GM23248 (cell line): ENCODE measurements around the gene RNF138.

Experiments used
- EZH2 ChIP-seq: fragments of 200-600 bp; sonication (generic); IDR thresholded peaks from 2 replicates; pipeline ENCODE4 v1.6.1; 2018; ENCODE audit warnings: antibody characterized with exemption, mild to moderate bottlenecking; ENCODE audit not compliant: insufficient read depth, poor library complexity, severe bottlenecking
- EZH2phosphoT487 ChIP-seq: fragments of 200-600 bp; sonication (generic); IDR thresholded peaks from 2 replicates; pipeline ENCODE4 v1.6.1; 2018; ENCODE audit warnings: antibody characterized with exemption, moderate library complexity, mild to moderate bottlenecking, low read depth; ENCODE audit not compliant: insufficient read depth

GRCh38 chr18:32078845-32079244, 12.8 kb upstream of the RNF138 start:
- TF ChIP-seq EZH2phosphoT487 (no peak), EZH2 (no peak)
